ENCODE results near the gene DPP10.
"Not testable (repeated sequence)": the region's sequence is repeated elsewhere in the genome, so short reads cannot be mapped to it uniquely, and the experiment has no call there.

The DPP10 gene

DNA sequence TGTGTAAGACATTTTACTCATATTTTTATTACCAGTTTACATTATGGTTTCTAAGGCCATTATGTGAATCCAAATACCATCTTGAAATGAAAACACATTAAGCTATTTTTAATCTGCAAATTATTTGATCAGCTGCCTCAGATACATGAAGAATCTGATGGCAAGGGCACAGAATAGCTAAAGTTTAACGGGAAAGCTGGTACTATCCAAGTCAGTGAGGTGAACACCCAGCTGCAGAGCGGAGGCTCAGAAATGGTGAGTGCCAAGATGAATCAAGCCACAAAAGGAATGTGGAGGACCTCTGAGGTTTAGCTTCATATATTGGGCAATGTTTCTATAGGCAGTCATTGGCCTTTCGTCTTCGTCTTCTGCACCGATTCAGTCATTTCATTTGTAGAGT lies 75.1 kb downstream of the DPP10 start:
- no peak for DNase-seq

DNA sequence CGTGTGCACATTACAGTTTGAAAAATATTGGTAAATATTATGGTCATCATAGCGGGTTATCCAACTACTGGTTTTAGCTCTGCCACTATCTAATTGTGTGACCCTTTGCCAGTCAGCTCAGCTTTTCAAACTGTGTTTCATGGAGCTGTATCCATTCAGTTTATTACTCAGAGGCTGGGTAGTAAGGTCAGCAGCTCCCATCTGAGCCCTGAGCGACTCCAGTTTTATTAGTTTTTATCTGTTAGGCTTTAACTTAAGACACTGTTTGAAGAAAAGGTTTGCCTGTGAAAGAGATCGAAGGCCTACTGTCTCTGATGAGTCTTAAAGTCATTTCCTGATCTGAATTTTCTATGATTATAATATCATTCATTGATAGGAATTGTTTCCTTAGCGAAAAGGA lies 76.3 kb downstream of the DPP10 start:
- DNase-seq = no peak

DNA sequence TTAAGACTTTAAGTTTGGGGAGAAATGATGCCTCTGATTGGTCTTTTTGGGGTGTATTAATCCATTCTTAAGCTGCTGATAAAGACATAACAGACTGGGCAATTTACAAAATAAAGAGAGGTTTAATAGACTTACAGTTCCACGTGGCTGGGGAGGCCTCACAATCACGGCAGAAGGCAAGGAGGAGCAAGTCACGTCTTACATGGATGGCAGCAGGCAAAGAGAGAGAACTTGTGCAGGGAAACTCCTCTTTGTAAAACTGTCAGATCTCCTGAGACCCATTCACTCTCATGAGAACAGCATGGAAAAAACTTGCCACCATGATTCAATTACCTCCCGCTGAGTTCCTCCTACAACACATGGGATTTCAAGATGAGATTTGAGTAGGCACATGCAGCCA lies 80.2 kb downstream of the DPP10 start:
- DNase-seq = not testable (repeated sequence)

DNA sequence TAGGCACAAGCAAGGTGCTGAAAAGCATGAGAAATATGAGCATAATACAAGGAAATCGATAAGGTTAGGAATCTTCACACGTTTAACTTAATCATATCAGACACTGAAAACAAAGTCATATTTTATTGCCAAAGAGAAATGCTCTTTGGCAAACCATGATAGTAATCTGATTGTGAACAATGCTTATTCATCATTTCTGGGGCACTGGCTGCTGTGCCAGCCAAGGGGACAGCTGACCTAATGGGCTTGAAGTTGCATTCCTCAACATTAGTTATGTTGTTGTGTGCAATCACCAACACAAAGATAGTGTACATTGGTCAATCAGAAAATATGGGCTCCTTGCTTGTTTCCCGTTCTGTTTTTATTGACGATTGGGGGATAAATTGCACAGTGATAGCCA lies 83.5 kb downstream of the DPP10 start:
- no peak for DNase-seq

DNA sequence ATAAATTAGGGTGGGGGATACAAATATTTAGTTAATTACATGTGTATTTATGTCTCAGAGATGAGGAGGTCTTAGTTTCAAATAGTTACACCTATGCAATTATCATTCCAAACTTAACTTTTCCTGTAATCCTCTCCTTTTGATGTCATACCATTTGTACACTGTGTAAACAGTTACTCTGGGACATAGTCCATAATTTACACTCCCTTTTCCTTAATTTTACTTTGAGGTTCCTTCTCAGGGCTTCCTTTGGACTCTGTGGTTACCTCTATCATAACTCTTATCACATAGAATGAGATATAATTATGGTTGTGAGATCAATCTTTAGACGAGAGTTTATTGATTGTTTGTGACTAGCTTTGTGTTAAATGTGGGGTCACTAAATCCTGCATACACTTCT lies 84.4 kb downstream of the DPP10 start:
- no peak for DNase-seq

DNA sequence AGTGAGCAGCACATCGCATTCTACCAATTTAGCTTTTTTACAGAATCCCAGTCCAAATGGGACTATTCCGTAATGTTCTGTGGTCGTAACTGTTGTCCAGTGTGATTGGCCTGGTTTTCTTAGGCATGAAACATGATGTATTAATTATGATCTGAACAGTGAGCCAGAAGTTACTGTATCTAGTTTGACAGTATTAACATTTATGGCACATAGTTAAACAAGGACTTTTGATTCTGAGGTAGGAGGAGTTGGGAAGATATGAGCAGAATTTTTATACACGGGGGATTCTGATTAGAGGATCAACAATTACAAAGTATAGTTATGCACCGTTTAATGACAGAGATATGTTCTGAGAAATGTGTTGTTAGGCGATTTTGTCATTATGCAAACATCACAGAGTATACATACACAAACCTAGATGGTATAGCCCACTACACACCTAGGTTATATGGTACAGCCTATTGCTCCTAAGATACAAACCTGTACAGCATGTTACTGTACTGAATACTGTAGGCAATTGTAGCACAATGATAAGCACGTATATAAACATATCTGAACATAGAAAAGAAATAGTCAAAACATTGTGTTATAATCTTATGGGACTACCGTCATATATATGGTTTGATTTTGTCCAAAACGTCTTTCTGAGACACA lies 85.0 kb downstream of the DPP10 start:
- no peak for DNase-seq

DNA sequence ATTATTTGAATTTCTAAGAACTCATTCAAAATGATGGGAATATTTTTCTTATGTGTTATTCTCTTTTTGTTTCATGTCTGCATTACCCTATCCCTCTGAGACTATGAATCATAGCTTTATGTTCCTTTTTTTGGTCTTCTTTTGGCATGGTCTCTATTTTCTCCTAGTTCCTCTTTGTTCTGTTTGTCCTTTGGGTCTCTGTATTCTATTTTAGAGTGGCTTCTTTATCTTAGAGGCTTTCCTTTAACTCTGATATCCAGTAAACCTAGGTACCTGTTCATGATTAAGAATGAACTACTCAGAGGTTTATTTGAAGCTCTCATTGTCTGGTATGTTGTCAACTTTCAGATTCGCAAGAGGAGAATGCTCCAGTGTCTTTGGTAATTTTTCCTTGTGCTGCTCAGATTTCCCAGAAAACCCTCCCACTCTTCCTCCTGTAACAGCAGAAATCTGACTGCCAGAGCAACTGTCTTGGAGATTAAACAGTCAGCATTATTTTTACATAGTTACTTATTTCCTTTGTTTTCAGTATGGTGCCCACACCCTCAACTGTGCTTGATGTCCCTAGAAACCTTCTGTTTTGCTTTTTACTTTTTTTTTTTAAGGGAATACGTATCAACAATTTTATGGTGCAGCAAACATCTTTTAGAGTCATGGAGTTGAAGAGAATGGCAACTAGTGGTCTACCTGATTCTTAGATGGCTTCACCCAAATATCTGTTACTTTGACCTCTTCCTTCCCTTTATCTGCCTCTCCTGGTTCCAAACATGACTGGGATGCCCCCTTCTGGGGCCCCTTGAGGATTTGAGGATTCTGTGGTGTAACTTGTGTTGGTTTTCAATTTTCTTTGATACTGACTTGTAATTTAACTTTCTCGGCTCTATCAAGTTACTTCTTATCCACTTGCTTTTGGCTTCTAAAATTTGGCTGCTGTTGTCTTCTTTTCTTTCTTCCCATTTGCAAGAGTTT lies 92.0 kb downstream of the DPP10 start:
- no peak for DNase-seq

GRCh38 chr2:114537777-114538176 lies 95.3 kb downstream of the DPP10 start:
- DNase-seq = no peak

DNA sequence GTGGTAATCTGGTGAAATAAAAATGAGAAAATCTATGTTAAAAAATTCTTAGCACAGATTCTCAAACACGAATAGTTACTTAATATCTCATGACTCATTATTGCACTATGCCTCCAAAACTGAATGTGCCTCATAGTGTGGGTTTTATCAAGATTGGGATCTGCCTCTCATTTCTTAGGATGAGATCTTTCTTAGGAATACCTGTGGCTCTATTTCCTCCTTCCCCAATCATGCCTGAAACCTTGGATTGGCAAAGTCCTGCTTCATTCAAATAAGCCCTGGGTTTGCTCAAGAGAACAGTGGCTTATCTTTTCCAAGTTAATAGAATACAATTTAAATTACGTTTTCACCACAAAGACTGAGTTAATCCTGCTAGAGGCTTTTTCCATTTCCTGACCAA lies 100.3 kb downstream of the DPP10 start:
- no peak for DNase-seq

GRCh38 chr2:114543236-114543766 lies 100.9 kb downstream of the DPP10 start:
- no peak for DNase-seq

DNA sequence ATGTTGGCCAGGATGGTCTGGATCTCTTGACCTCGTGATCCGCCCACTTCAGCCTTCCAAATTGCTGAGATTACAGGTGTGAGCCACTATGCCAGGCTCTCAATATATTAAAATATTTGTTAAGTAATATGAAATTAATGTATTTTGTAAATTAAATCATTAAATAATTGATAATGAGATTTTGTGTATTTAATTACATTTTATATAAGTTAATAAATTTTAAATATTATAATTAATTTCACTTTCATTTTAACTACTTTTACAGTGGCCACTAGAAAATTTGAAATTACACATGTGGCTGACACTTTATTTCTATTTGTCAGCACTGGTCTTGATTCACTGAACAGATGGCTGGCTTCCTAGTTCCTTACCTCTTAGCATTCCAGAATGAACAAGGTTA lies 102.6 kb downstream of the DPP10 start:
- DNase-seq = no peak

DNA sequence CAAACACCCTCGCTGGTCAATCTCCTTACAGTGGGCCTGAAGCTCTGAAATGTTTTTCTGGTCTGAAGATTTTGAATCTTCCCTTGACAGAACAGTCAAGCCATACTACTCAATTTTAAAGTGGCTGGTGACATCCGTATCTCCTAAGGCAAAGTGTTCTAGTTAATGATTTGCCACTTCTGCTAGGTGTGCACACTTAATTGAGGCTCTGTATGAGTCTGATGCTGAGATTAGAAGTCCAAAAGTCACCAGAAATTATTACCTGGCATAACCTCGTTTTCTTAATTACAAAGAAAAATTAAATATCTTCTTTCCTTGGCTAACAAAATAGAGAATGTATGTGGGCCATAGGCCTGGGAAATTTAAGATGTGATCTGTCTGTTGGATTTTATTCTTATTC lies 104.1 kb downstream of the DPP10 start:
- no peak for DNase-seq

GRCh38 chr2:114548151-114548550 lies 105.7 kb downstream of the DPP10 start:
- no peak for DNase-seq

DNA sequence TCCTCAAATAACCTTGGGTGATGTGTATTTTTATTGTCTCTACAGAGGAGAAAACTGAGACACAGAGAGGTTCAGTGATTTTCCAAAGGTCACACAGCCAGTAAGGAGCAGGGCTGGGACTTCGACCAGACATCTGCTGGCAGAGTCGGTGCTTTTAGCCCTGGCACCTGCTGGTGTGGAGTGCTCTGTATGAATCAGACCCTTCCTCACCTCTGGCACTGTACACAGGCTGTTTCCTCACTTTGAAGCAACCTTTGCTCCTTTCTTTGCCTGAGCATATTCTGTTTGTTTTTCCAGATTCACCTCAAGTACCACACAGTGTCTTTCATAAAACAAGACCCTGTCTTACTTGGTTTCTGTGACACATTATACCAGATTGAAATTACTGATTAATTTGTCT lies 107.9 kb downstream of the DPP10 start:
- no peak for DNase-seq

DNA sequence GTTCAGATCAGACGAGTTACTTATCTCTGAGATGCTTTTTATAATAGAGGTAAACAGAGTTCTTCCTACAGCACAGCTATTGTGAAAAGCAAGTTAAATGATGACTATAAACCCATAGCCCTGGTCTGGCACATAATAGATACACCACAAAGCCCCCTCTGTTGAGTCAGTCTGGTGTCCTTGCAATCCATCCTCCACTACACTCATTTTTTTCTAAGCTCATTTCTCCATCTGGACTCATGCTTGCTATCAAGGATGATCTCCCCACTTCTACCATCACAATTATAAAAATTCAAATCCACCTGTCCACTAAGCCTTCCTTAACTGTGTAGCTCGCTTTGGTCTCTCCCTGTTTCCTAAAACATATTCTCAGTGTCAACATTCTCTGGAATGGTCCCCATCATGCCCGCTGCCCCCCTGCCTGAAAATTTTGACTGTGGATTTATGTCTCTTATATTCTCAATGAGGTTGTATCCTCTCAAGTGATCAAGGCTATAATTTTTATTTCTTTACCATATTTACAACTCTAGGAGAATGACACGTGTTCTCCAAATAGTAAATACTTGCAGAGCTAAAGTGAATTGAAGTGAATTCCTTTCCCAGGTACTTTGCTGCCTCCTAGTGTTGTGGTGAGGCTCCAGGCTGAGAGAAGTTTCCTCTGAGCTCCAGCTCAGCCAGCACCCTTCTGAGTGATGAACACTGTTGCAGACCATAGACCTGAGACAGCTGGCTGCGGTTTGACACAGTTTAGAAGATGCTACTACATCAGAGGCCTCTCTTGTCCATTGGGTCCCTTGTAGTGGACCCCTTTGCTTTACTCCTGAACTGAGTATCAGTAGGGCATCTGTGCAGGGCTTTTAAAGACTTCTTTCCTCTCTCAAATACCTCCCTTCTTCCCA lies 108.7 kb downstream of the DPP10 start:
- DNase-seq = no peak

GRCh38 chr2:114553027-114553426 lies 110.6 kb downstream of the DPP10 start:
- no peak for DNase-seq

- no peak for DNase-seq
These were observed 126.7 kb downstream of the DPP10 start for GRCh38 chr2:114569166-114569565.

DNA sequence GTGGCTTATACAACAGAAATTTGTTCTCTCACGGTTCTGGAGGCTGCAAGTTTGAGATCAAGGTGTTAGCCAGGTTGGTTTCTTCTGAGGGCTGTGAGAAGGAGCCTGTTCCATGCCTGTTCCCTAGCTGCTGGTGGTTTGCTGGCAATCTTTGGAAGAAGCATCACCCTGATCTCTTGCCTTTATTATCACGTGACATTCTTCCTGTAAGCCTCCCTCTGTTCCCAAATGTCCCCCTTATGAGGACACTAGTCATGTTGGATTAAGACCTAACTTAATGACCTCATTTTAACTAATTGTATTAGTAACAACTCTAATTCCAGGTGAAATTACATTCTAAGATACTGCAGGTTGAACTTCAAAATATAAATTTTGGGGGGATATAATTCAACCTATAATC lies 135.2 kb downstream of the DPP10 start:
- DNase-seq = no peak

DNA sequence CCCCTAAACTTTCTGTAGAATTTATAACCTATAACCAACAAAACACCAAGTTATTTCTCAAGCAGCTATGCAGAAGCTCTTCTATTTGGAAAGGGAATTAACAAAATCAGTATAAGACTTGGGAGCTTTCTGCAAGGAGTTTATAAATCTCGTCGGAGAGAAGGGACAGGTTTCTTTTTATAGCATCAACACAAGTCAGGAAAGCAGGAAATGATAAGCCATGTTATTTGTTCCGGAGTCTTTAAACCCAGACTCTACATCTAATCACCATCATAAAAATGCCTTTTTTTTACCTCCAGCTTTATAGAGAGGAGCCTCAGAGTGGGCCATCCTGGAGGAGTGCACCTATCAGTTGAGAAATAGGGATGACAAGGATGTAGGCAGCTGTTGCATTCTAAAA lies 137.1 kb downstream of the DPP10 start:
- DNase-seq = no peak

DNA sequence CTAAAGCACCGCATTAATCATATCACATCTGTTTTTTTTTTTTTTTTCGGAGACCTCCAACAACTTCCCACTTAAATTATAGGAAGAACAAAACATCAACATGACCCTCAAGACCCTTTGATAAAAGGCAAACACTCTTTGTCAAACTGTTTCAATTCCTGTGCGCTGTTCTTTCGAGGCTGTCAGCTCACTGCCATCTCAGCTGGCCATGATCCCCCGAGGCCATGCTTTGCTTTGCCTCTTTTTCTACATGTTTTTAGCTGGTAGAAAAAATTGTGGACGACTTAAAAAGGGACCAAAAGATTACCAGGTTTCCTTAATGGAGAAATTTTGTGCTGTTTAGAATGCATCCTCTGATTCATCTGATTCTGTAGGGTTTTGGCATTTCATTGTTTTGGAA lies 138.2 kb downstream of the DPP10 start:
- no peak for DNase-seq

DNA sequence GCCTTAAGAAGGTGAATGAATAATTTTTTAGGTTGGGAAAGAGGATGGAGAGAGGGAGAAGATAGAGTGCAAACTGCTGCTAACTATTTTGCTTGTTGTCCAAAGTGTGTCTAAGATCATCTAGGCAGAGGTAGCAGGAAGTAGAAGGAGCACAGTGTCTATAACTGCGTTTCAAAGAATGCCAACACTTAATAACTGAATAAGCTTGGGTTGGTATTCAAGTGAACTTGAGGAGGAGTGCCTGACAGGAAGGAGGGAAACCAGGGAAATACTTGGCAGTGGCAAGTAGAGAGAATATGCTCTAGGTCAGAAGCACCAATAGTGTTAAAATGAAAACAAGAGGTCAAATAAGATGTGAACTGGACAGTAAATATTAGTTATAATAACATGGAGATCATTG lies 155.9 kb downstream of the DPP10 start:
- no peak for DNase-seq

GRCh38 chr2:114609203-114609602 lies 166.8 kb downstream of the DPP10 start:
- no peak for DNase-seq

DNA sequence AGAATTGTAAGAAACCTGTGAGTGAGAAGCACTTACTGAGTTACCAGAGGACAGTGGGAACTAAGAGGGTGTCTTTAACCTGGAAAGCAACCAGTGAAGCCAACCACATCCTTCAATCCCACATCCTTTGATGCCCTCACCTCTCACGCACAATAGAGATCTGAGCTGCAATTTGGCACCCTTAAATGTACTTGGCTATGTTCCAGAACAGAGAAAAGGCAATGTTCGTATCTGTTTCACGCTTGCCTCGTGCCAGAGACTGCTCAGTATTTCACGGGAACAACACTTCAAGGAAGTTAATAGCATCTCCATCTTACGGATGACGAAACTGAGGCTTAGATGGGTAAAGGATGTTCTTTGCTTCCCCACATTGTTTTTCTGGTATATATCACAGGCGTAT lies 167.4 kb downstream of the DPP10 start:
- no peak for DNase-seq
